ENCODE results near the gene PLA2G4B.

The PLA2G4B gene

GRCh38 chr15:41851755-41852370 is 13.2 kb downstream of the PLA2G4B start:
- DNase-seq, result no peak

- no peak for DNase-seq
Observed at GRCh38 chr15:41852736-41853590, 14.3 kb downstream of the PLA2G4B start.

GRCh38 chr15:41853831-41854230 is 15.2 kb downstream of the PLA2G4B start:
- DNase-seq, result no peak

GRCh38 chr15:41854443-41854842 is 15.8 kb downstream of the PLA2G4B start:
- no peak for DNase-seq

- no peak for DNase-seq
Observed at GRCh38 chr15:41855261-41855961, 16.8 kb downstream of the PLA2G4B start.

- DNase-seq, result no peak
Observed at GRCh38 chr15:41856262-41856661, 17.6 kb downstream of the PLA2G4B start.

- no peak for DNase-seq
Observed at GRCh38 chr15:41856716-41857115, 18.1 kb downstream of the PLA2G4B start.

- no peak for DNase-seq
Observed at GRCh38 chr15:41857316-41857715, 18.7 kb downstream of the PLA2G4B start.

GRCh38 chr15:41858756-41859155 is 20.1 kb downstream of the PLA2G4B start:
- no peak for DNase-seq

- DNase-seq, result no peak
Observed at GRCh38 chr15:41860049-41860828, 21.6 kb downstream of the PLA2G4B start.

- no peak for DNase-seq
Observed at GRCh38 chr15:41861736-41862356, 23.2 kb downstream of the PLA2G4B start.

GRCh38 chr15:41862515-41863116 is 24.0 kb downstream of the PLA2G4B start:
- no peak for DNase-seq

- DNase-seq, result no peak
Observed at GRCh38 chr15:41865490-41866055, 26.9 kb downstream of the PLA2G4B start.

GRCh38 chr15:41866263-41866703 is 27.6 kb downstream of the PLA2G4B start:
- DNase-seq, result no peak

GRCh38 chr15:41866872-41867579 is 28.4 kb downstream of the PLA2G4B start:
- no peak for DNase-seq

- no peak for DNase-seq
Observed at GRCh38 chr15:41868321-41868720, 29.7 kb downstream of the PLA2G4B start.

GRCh38 chr15:41869770-41870688 is 31.4 kb downstream of the PLA2G4B start:
- no peak for DNase-seq

GRCh38 chr15:41870689-41871081 is 32.0 kb downstream of the PLA2G4B start:
- peak; percentile 63 for DNase-seq

- no peak for DNase-seq
Observed at GRCh38 chr15:41871175-41871905, 32.7 kb downstream of the PLA2G4B start.

All from activated CD4-positive, alpha-beta T cell treated with anti-CD3 and anti-CD28 coated beads, Interleukin-2, amount 50 U/mL, for 16 hours (primary cell).